Hepatocyte (in vitro differentiated cells): ENCODE results near the gene ASTN2. TPM values are rescaled to one million over a fixed set of nuclear protein-coding genes. Genes with fewer than 3 reads are reported as not detected.

Source experiments
- DNase-seq: peaks from one replicate; pipeline ENCODE4 v3.0.0-alpha.2; 2016; ENCODE audit warnings: low spot score
- H2AFZ ChIP-seq: fragments of 200-600 bp; sonication (generic); 2 replicates; pipeline ENCODE4 v1.6.0; 2016; ENCODE audit warnings: antibody characterized with exemption, mild to moderate bottlenecking
- H3K27ac ChIP-seq: fragments of 200-600 bp; sonication (generic); 2 replicates; pipeline ENCODE4 v1.5.1; 2016; ENCODE audit warnings: mild to moderate bottlenecking
- H3K27me3 ChIP-seq: fragments of 200-600 bp; sonication (generic); 2 replicates; pipeline ENCODE4 v1.6.1; 2016
- H3K36me3 ChIP-seq: fragments of 200-600 bp; sonication (generic); replicated peaks from 2 replicates; pipeline ENCODE4 v1.5.1; 2016; ENCODE audit warnings: low read depth; ENCODE audit not compliant: insufficient read depth
- H3K4me1 ChIP-seq: fragments of 200-600 bp; sonication (generic); 2 replicates; pipeline ENCODE4 v1.5.1; 2016; ENCODE audit warnings: mild to moderate bottlenecking, moderate library complexity; ENCODE audit not compliant: insufficient read depth
- H3K4me2 ChIP-seq: fragments of 200-600 bp; sonication (generic); 2 replicates; pipeline ENCODE4 v1.6.0; 2016
- H3K4me3 ChIP-seq: fragments of 200-600 bp; sonication (generic); 2 replicates; pipeline ENCODE4 v1.5.1; 2016; ENCODE audit warnings: mild to moderate bottlenecking
- H3K79me2 ChIP-seq: fragments of 200-600 bp; sonication (generic); 2 replicates; pipeline ENCODE4 v1.6.0; 2017; ENCODE audit warnings: mild to moderate bottlenecking
- H3K9me2 ChIP-seq: fragments of 200-600 bp; sonication (generic); replicated peaks from 2 replicates; pipeline ENCODE4 v1.6.0; 2017; ENCODE audit warnings: mild to moderate bottlenecking; ENCODE audit not compliant: insufficient read depth
- H3K9me3 ChIP-seq: fragments of 200-600 bp; sonication (generic); 2 replicates; pipeline ENCODE4 v1.5.1; 2016; ENCODE audit warnings: low read depth, mild to moderate bottlenecking
- H4K20me1 ChIP-seq: fragments of 200-600 bp; sonication (generic); 2 replicates; pipeline ENCODE4 v1.6.0; 2016; ENCODE audit warnings: mild to moderate bottlenecking; ENCODE audit not compliant: insufficient read depth, poor library complexity, severe bottlenecking
- EZH2 ChIP-seq: fragments of 200-600 bp; sonication (generic); IDR thresholded peaks from 2 replicates; pipeline ENCODE4 v1.6.1; 2016; ENCODE audit warnings: antibody characterized with exemption, mild to moderate bottlenecking, borderline replicate concordance
- EZH2phosphoT487 ChIP-seq: fragments of 200-600 bp; sonication (generic); IDR thresholded peaks from one replicate; pipeline ENCODE4 v1.6.1; 2018; ENCODE audit warnings: antibody characterized with exemption, mild to moderate bottlenecking, low read depth, moderate library complexity; ENCODE audit not compliant: unreplicated experiment, severe bottlenecking
- WGBS: methylation state at CpG from one replicate; pipeline ENCODE4 v1.1.6; 2016; ENCODE audit warnings: low lambda C conversion rate; ENCODE audit errors: missing lambda C conversion rate; 5-methylcytosine and 5-hydroxymethylcytosine counted together
- polyA plus RNA-seq: library from polyadenylated mRNA; unstranded; fragments of >200 nt; fragmentation: Nextera tagmentation; extraction: Ambion mirVana; gene quantifications from 2 replicates; pipeline ENCODE4 v1.2.1, GENCODE V29; 2016
- total RNA-seq: library from RNA; depleted of rRNA; stranded (reverse); fragments of >200 nt; gene quantifications from 2 replicates; pipeline ENCODE4 v1.2.3, GENCODE V29; 2014
- TF ChIP-seq, protein P1 (sequence below): fragments of 200-600 bp; sonication (generic); IDR thresholded peaks from 2 replicates; pipeline ENCODE4 v1.5.1; 2016; ENCODE audit warnings: antibody characterized with exemption, mild to moderate bottlenecking; ENCODE audit not compliant: poor library complexity

Gene ASTN2
- total and polyA plus RNA-seq, 2 experiments from 2014 or later: 6.4 to 8.4 TPM

DNA sequence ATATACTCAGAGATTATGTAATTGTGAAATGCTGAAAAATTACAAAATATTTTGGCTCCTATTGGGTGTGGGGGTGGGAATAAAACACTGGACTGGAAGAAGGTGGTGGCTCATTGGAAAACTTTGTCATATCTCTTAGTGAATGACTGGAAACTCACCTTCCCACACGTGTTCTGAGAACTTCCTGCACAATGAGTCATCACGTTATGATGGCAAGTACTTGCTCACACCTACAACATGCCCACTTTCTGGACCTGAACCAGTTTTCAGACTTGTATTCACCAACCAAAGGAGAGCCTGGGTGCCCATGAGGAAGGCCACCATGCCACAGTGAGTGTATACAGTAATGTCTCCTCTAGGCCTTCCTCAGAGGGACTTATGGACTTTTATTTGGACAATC lies 294.8 kb downstream of the ASTN2 start:
- Histone ChIP-seq H3K4me2 (no peak overlapping the region), H3K9me2 (no peaks in the 10 kb centered on the region), H3K27me3 (no peaks in the 10 kb centered on the region), H3K4me3 (no peak overlapping the region), H4K20me1 (no peaks in the 10 kb centered on the region), H3K4me1 (no peaks in the 10 kb centered on the region), H3K36me3 (no peaks in the 10 kb centered on the region), H3K9me3 (no peaks in the 10 kb centered on the region), H3K79me2 (no peaks in the 10 kb centered on the region), H3K27ac (no peak overlapping the region), H2AFZ (no peak overlapping the region)
- no peak for TF ChIP-seq EZH2
- no peak for TF ChIP-seq EZH2phosphoT487
- TF ChIP-seq, protein P1, sequence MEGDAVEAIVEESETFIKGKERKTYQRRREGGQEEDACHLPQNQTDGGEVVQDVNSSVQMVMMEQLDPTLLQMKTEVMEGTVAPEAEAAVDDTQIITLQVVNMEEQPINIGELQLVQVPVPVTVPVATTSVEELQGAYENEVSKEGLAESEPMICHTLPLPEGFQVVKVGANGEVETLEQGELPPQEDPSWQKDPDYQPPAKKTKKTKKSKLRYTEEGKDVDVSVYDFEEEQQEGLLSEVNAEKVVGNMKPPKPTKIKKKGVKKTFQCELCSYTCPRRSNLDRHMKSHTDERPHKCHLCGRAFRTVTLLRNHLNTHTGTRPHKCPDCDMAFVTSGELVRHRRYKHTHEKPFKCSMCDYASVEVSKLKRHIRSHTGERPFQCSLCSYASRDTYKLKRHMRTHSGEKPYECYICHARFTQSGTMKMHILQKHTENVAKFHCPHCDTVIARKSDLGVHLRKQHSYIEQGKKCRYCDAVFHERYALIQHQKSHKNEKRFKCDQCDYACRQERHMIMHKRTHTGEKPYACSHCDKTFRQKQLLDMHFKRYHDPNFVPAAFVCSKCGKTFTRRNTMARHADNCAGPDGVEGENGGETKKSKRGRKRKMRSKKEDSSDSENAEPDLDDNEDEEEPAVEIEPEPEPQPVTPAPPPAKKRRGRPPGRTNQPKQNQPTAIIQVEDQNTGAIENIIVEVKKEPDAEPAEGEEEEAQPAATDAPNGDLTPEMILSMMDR: no peak
- no peak for DNase-seq
- 79% methylated on average over 2 of the region's 2 CpGs for WGBS

DNA sequence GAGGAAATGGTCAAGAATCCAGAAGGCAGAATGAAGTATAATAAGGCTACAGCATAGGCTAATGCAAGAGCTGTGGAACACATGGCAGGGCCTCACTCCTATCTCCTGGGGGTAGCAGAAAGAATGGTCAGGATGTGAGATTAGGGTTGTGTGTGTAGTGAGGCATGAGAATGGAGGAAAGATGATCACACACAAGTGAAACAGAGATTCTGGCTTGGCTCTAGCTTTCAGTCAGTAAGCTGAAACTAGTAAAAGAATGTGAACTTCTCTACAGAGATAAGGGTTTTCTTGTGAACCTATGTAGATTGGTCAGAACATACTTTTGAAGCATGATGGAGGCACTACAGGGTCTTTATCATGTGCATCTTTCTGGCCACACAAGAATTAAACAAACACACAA lies 298.8 kb downstream of the ASTN2 start:
- Histone ChIP-seq H3K79me2 (no peaks in the 10 kb centered on the region), H3K9me2 (no peaks in the 10 kb centered on the region), H3K9me3 (no peaks in the 10 kb centered on the region), H4K20me1 (no peaks in the 10 kb centered on the region), H3K27ac (no peak overlapping the region), H2AFZ (no peak overlapping the region), H3K27me3 (no peaks in the 10 kb centered on the region), H3K4me1 (no peaks in the 10 kb centered on the region), H3K4me2 (no peak overlapping the region), H3K36me3 (no peaks in the 10 kb centered on the region), H3K4me3 (no peak overlapping the region)
- TF ChIP-seq EZH2 (no peak), EZH2phosphoT487 (no peak)
- TF ChIP-seq, protein P1: no peak
- DNase-seq: no peak

DNA sequence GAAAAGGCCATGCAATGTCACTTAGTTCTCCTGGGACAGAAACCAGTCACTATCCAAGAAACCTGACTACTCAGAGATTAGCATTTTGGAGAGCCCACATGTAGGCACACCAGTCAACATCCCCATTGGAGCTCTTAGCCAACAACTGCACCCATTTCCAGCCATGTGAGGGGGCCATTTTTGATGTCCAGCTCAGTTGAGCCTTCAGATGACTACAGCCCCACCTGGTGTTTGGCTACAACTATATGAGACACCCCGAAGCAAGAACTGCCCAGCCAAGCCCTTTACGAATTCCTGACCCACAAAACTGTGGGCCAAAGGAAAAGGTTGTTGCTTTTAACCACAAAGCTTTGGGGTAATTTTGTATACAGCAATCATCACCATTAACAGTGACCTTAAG lies 300.1 kb downstream of the ASTN2 start:
- Histone ChIP-seq H3K4me2 (no peak overlapping the region), H3K36me3 (no peaks in the 10 kb centered on the region), H3K4me3 (no peak overlapping the region), H3K9me3 (no peaks in the 10 kb centered on the region), H3K27ac (no peak overlapping the region), H2AFZ (no peak overlapping the region), H3K4me1 (no peaks in the 10 kb centered on the region), H3K9me2 (no peaks in the 10 kb centered on the region), H3K79me2 (no peaks in the 10 kb centered on the region), H4K20me1 (no peaks in the 10 kb centered on the region), H3K27me3 (no peaks in the 10 kb centered on the region)
- DNase-seq: no peak
- 52% methylated on average over 2 of the region's 2 CpGs for WGBS
- no peak for TF ChIP-seq EZH2phosphoT487
- TF ChIP-seq, protein P1: no peak
- TF ChIP-seq EZH2: no peak
